Measurements from ENCODE around the gene DRD2.
A peak's percentile ranks its signal among the peaks of the same experiment; 100 is the strongest.

DRD2 gene

DNA sequence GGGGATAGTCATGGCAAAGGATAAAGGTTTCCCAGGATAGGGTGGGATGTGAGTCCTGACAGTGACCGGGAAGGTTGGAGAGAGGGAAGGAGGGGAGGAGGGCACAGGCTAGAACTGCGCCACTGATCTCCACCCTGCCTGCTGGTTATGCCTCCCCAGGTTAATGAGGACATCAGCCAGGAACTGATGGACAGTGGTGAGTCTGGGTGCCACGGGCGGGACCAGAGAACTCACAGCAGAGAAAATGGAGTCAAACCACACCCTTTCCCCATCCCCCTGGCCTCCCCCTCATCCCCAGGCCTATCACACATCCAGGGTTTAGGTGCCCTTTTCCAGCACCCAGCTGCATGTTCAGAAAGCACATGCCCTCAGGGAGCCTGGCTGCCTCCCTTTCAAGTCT, 77.4 kb downstream of the DRD2 start:
- DNase-seq = no peak

DNA sequence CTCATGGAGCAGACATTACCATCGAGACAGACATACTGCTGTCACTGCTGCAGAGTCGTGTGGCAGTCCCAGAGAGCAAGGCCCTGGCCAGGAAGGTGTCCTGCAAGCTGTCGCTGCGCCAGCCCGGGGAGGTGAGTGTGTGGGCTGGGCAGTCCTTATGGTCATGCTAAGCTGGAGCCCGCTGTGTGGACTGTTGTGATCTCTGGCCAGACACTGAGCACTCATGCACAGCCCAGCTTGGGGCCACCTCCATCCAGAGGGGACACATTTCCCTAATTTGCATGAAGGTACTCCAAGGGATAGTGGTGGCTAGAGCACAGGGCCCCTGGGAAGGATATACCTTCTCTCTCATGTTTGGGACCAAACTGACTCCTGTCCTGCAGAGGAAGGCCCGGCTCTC, 78.0 kb downstream of the DRD2 start:
- no peak for DNase-seq

DNA sequence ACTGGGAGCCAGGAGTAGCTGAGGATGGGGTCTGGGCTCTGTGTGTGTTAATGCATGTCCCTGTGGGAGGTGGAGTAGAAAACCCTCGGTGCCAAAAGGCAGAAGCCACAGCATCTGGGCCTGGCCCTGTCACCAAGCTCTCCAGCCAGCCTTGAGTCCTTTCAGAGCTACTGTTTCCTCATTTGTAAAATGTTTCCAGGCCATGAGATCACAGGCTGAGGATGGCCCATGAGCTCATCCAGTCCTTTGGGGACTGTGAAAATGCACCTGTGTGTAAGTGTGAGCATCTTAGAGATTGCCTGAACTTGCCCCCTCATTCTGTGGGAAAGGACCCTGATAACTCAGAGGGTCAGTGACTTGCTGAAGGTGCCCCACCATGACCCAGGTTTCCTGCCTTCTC, 78.5 kb downstream of the DRD2 start:
- DNase-seq = no peak

DNA sequence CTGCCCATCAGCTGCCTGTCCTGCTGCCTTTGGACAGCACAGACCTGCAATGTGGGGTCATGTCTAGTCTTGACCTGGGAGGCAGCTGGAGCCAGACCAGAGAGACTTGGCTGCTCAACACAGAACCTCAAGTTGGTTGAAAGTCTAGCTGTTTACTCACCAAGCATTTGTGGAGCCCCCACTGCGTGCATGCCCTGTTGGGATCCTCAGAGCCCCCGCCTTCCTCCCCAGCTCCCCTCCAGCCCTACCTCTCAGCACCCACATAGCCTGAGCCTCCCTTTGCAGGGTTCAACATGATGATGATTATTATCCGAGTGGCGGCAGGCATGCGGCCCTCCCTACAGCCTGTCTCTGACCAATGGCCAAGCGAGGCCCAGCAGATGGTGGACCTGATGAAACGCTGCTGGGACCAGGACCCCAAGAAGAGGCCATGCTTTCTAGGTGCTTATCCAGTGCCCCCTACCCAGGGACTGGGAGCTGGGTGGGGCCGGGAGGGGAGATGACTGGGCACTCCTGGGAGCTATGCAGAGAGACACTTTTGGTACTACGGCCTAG, 79.3 kb downstream of the DRD2 start:
- DNase-seq = no peak

DNA sequence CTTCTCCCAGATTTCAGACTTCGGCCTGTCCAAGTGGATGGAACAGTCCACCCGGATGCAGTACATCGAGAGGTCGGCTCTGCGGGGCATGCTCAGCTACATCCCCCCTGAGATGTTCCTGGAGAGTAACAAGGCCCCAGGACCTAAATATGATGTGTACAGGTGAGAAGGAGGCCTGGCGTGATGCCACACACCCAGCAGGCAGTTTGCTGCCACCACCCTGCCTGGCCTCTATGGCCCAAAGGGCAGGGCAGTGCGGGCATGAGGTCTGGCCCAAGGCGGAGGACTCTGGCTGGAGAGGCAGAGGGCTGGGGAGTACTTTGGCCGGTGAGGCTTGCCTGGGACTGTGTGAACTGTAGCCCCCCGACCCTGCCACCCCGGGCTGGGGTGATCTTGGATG, 80.3 kb downstream of the DRD2 start:
- no peak for DNase-seq

DNA sequence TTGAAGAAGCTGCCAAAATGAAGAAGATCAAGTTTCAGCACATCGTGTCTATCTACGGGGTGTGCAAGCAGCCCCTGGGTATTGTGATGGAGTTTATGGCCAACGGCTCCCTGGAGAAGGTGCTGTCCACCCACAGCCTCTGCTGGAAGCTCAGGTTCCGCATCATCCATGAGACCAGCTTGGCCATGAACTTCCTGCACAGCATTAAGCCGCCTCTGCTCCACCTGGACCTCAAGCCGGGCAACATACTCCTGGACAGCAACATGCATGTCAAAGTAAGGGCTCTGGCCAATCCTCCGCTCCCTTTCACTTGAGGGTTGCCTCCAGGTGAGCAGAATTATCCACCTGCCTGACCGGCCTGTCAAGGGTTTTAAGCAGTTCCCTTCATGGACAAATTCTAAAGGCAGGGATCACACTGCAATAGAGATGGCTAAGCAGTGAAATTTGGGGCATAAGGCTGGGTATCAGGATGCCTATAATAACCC, 81.7 kb downstream of the DRD2 start:
- DNase-seq = no peak

DNA sequence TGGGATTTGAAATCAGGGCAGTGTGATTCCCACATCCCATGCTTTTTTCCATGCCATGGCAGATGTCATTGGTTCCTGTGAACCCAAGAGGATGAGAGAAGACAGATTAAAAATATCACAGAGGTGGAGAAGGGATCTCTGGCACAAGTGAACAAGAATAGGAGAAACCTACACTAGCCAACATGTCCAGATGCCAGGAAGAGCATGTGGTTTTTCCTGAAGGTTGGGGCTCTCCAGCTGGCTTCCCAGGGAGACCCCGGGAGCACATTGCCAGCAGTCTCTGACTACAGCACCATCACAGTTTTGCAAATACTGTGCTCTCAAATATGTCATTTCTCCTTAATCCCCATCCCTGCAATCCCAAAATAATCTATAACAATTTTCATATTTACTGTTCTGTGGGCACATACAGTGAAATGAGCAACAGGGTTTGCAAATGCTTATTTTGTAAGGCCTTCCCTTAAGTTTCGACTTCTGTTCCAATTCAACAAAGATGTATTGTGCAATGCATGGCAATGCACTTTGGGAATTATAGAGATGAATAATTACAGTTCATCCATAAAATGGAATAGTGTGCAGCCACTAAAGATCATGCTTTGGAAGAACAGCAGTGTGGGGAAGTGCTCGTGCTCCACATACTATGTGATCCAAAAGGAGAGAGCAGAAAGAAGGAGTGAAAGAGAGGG, 82.8 kb downstream of the DRD2 start:
- DNase-seq = no peak

DNA sequence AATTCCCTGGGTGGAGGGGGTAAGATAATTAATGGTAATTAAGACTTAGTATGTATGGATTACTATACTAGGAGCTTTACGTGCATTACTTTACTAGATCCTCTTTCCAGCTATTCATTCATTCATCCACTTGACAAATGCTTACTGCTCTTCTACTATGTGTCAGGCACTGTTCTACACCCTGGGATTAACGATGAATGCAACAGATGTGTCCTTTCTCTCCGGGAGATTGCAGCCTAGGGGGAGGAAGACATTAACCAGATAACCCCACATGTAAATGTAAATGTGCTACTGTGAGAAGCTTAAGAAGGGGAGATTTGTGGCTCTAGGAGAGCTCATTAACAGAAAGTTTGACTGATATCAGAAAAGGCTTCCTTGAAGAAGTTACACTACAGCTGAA, 85.9 kb downstream of the DRD2 start:
- DNase-seq = no peak

DNA sequence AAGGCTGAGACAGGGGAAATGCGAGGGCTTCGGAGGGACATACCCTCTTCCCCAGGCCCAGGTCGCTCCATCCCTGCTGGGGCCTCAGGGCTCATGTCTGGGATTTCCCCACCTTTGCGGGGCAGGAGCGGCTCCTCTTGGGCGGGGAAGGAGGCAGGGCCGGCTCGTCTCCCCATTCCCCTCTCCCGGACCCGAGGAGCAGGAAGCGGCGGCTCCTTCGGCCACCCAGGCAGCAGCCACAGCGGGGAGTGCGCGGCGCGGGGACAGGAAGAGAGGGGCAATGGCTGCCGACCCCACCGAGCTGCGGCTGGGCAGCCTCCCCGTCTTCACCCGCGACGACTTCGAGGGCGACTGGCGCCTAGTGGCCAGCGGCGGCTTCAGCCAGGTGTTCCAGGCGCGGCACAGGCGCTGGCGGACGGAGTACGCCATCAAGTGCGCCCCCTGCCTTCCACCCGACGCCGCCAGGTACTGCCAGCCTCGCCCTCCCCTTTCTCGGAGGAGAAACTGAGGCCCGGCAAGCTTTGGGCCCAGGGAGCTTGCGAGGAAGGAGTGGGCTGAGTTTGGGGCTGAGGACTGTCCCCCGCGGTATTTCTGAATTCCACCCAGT, 87.5 kb downstream of the DRD2 start, which contains the start of gene ANKK1:
Gene ANKK1 (plus strand): TSS at position 175 of the 607 bp plus-strand sequence. CDS start 106 bp downstream, at position 281.
- DNase-seq = peak; percentile 78

DNA sequence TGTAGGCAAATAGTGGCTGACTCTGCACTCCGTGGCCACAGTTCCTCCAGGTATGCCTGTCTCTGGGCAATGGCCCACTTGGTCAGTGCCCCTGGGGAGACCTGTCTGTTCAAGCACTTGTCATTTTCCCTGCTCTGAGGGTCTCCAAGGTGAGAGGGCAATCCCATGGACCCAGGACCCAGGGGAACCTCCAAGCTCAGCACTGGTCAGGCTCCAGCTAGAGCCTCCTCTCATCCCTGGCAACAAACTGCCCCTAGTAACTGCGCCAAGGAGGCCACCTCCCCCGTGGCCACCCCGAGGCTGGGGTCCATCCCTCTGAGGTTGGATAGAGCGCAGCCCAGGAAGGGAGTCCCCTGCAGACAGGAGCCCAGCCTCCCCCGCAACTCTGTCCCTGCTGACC, 88.3 kb downstream of the DRD2 start:
- DNase-seq = no peak

DNA sequence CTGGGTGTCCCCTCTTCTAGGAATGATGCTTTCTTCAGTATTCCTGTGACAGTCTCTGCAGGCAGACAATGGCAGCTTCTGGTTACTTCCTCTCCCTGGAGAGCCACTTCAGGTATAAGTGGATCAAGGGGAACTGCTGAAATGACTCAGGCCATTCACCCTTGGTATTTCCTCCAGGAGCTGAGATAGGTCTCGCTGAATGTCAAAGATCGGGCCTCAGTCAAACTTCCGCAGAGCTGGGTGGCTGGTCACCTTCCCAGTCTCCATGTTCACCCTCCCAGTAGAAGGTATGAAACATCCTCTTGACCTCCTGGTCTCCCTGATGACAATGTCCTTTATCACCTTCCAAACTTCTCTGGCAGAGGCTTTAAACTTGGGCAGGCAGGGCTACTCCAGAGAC, 89.4 kb downstream of the DRD2 start:
- DNase-seq = no peak

DNA sequence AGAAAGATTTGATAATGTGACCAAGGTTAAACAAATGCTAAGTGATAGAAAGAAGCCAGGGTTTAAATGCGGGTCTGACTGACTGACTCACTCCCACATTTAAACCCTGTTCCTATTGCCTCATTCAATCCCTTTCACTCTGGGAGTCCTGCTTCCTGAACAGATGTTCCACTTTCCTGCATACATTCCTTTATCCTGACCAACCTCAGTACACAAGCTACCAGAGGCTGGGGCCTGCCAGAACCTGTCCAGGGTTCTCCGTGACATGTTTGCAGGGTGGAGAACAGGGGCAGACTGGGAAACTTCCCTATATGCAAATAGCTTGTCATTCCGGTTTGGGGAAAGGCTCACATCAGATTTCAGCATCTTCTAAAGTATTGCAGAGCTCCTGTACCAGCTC, 90.6 kb downstream of the DRD2 start:
- peak; percentile 97 for DNase-seq

DNA sequence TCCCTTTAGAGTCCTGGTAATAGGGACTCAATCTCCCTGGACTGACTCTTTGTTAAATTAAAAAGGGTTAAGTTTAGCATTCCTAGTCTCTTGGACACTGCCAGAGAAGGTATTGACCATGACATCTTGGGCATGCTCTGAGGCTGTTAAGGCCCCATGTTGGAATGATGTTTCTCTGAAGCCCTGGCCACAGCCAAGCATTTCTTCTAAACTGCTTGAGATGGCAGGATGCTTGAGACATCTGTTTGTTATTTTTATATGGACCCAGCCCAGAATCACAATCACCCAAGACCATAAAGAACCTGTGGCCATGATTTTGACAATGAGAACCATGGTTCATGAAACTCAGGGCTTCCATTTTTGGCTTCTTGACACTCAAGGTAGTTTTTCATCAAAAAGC, 93.1 kb downstream of the DRD2 start:
- DNase-seq = no peak

DNA sequence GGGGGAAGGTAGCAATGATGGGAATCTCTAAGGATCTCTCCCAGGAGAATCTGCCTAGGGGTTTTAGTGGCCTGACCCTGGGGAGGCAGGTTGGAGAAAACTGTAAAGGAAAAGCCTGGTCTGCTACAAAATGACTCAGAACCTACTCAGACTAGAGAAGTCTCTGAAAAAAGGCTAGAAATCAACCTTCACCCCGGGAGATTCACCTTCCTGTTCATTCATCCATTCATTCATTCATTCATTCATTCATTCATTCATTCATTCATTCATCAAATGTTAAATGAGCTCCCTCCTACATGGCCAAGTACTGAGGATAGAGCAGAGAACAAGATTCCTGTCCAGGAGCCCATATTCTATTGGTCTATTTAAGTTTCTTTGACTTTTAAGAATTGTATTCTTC, 96.5 kb downstream of the DRD2 start:
- DNase-seq = no peak

DNA sequence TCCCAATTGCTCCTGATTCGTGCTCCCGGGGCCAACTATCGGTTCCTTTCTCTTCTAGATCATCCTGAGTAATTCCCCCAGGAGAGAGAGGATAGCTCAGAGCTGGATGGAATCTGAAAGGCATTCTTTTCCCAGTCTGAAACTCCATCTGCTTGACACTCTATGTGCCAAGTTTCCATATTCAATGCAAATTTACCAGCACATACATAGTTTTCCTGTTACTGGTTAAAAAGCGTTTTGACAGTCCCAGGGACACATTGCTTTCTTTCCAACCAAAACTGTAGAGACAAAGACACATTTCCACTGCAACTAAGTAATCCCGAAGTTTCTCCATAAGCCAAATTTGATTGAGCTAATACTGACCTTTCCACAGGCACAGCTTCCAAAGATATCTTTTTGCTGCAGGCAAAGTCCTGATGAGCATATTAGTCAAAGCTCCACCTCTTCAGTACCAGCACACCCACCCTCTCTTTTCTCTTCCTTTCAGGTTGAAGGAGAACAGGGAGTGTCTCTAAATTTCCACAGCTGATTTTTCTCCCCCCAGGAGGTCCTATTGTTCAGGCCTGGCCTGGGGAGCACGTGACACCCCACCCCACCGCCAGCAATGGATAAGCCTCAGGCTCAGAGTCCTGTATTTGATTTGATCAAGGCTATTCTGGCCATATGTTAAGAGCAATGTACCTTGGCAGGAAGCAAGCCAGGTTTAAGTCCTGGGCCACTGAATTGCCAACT, 97.4 kb downstream of the DRD2 start:
- DNase-seq = no peak

DNA sequence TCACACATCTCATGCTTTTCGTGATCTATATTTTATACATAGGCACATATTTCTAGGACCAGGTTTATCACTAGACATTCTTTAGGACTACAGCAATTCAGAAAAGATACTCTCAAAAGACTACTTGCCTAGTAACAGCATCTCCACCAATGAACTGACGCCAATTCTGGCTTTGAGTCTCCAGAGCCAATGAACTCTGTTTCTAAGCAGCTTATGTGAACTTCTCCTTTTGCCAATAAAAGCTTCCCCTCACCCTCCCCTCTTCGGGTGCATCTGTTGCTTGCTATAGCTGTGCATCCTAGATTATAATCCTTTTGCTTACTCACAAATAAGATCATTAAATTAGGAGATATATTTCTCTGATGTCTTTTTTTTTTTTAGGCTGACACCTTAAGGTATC, 99.0 kb downstream of the DRD2 start:
- no peak for DNase-seq

DNA sequence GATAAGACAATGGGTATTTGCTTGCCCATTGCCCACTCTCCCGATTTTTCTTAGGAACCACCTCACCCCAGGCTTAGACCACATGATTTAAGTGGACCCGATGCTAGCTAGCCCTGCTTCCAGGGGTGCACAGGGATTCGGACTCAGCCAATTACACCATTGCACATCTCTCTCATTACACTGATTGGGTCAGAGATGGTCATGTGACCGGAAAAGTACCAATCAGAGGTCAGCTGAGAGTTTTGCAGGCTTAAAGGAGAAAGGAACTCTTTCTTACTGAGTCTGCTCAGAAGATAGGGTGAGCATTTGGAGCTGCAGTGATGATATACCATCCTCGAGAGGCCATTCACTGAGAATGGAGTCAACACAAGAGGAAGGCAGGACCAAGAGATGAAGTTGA, 99.8 kb downstream of the DRD2 start:
- no peak for DNase-seq

DNA sequence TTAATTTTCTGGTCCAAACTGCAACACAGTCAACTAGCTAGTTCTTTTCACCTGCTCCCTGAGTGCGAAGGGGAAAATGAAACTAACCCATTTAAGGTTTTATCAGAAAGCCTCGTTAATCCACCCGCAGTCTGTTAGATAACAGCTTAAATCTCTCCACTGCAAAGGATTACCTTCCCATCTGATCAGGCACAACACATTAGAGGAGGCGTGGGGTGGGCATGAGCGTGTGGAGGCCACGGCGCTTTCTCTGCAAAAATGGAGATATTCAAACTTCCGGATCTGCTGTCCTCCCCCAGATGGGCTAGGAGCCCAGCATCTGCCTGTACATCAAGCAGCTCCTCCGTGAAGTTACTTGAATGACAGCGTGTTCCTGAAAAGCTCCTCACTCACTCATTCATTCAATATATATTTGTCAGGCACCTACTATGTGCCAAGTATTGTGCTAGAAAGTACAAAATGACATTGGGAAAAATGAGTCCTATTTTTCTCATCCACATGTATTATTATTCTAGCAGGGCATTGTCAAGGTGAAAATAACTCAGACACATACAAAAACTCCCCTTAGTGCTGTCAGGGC, 101.1 kb downstream of the DRD2 start:
- DNase-seq = no peak

DNA sequence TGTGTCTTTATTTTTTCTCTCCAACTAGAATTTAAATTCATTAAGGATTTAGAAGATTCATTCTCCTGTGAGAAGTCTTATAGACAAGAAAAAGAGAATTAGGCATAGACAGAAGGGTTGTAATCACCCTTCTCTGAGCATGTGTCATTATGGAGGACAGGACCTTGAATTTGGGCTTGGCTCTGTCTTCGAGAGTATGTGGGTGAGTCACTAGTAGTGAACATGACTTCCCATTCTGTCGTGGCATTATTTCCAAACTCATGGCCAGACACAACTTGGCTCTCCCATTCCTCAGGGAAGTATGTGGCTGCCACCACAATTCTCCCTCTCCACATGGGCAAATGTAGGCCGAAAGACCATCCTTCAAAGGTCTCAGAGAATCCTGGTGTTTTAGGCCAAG, 101.9 kb downstream of the DRD2 start:
- DNase-seq = no peak

DNA sequence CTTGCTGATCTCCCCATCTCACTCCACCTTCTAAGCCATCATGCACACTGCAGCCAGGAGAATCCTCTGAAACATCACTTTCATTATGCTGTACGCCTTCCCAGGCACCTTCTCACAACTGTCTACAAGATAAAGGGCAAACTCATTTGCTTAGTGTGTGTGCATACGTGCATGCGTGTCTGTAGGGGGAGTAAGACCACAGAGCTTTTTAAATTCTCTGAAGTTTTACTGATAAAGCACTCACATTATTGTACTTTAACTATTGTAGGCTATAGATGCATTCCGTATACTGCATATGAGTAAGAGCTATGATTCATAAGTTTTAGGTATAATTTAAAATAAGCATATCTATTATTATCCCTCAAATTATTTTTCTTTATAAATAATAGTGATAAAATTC, 102.9 kb downstream of the DRD2 start:
- DNase-seq = no peak

DNA sequence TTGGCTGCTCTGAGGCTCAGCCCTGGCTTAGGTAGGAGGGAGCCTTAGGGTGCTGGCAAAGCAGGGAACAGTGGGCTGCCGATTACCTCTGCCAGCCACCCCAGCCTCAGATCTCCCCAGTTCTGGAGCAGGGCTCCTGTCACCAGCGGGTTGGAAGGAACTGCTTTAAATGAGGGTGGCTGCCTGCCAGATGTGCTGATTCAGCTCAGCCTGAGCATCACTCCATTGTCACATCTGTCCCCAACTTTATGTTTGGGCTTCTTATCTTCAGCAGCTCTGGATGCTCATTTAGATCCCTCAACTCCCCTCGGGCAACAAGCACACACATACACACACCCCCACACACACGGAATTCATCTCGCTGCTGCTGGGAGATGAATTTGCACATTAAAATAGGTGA, 104.6 kb downstream of the DRD2 start:
- no peak for DNase-seq

DNA sequence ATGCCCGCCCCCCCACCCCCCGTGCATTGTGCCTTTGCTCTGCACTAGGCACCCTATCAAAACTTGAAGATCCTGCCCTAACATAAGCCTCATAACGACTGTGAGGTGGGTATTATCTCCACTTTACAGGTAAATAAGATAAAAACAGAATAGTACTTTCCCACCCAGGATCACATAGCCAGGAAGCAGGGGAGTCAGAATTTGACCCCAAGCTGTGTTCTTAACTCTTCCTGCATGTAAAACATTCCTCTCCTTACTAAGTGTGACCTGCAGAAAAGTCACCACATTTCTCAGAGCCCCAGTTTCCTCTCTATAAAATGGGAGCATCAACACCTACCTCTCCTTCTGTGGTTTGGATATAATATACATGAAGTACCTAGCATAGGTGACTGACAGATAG, 105.8 kb downstream of the DRD2 start:
- no peak for DNase-seq

DNA sequence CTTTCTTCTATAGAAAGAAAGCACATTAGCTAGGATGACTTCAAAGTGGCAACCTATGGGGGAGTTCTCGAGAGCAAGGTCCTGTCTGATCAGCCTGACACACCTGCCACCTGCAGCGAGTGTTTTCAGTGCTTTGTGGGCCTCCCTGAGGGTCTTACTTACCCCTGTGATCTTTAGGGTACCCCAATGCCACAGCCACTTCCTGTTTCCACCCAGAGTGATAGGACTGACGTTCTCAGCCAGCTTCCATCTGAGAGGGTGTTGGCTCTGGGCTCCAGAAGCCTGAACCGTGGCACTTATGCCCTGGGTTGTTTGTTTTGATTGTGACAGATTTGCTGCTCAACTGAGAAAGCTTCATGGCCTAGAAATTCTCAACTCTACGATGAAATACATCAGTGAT, 109.3 kb downstream of the DRD2 start:
- DNase-seq = no peak

All from islet precursor cell (in vitro differentiated cells).